ENCODE data around the gene ALG1L2. TPM values are rescaled to one million over a fixed set of nuclear protein-coding genes. Genes with fewer than 3 reads are reported as not detected.

Gene ALG1L2, protein sequence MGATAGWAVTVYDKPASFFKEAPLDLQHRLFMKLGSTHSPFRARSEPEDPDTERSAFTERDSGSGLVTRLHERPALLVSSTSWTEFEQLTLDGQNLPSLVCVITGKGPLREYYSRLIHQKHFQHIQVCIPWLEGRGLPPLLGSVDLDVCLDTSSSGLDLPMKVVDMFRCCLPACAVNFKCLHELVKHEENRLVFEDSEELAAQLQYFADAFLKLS
- total RNA-seq (2022; extraction: Qiagen RNA extraction): not detected in 5 replicates

DNA sequence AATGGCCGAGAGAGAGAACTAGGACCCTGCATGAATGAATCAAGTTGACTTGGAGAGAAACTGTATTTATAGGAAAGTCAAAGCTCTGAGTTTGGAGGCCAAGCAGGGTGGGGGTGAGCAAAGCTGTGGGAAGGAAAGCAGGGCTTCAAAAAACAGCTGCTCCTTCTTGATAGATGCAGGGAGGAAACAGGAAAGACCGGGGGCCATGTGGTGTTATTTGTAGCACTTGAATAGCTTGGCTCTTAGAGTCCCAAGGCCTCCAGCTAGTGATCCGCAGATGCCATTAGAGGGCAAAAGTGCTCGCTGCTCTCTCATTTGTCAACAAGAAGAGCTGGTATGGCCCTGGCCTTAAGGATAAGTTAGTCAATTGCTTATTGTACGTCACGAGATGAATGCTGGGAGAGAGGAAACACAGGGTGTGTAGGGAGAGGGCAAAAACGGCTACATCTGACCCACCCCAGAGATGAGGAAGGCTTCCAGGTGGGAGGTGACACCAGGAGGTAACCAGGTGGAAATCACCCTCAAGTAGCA lies at the start of gene ALG1L2:
ALG1L2 (plus strand) TSS at position 481 of the 531 bp plus-strand sequence. CDS start 186 bp downstream, outside the sequence.

Other genes with a start within 250 kb of the ALG1L2 start
- gene TMCC1, start 188.1 kb upstream of the ALG1L2 start, total RNA-seq (2022; extraction: Qiagen RNA extraction): 8.5 to 13.2 TPM (median 11.6 TPM) in 5 replicates
- gene TRH, start 107.1 kb upstream of the ALG1L2 start, total RNA-seq (2022; extraction: Qiagen RNA extraction): not detected in 5 replicates

All from A549 treated with Mapracorat at 1 μM for 4 hours (cell line).